GM12878 (cell line): ENCODE data around the gene PPP1R36. TPM values are rescaled to one million over a fixed set of nuclear protein-coding genes. Genes with fewer than 3 reads are reported as not detected.

ENCODE experiments used
- ATAC-seq: fragments of 200-7000 bp; cut with Tn5 transposase; 3 replicates; pipeline ENCODE4 v1.9.1; 2020; ENCODE audit warnings: mild to moderate bottlenecking, moderate library complexity
- BruUV-seq: library from RNA; stranded (reverse); fragments of 400-500 nt; replicated peaks from 2 replicates; lab custom pipeline; 2021; lab: Mats Ljungman, UMichigan
- CTCF ChIA-PET: fragments of 300-600 bp; sonication (Branson Sonifier 250); formaldehyde crosslinking; extraction: SDS; loops from one replicate; lab custom pipeline; 2021; ENCODE audit warnings: inconsistent platforms; lab: Yijun Ruan, JAX
- POLR2A ChIA-PET: fragments of 350-600 bp; formaldehyde crosslinking; extraction: SDS; loops from one replicate; lab custom pipeline; 2021; ENCODE audit warnings: inconsistent platforms; lab: Charles Lee
- RAD21 ChIA-PET: fragments of 300-600 bp; sonication (Branson Sonifier 250); formaldehyde crosslinking; loops from one replicate; lab custom pipeline; 2023; ENCODE audit warnings: antibody characterized with exemption; ENCODE audit not compliant: unreplicated experiment; lab: Charles Lee
- SMC1A ChIA-PET: fragments of 300-600 bp; sonication (Branson Sonifier 250); formaldehyde crosslinking; loops from one replicate; lab custom pipeline; 2023; ENCODE audit not compliant: unreplicated experiment, uncharacterized antibody; lab: Charles Lee
- DNase-seq: peaks from one replicate; pipeline ENCODE4 v3.0.0-alpha.2; 2011; ENCODE audit warnings: low read depth, low spot score
- FAIRE-seq: peaks from 3 replicates; lab custom pipeline; 2011; peaks lifted over from hg19 to GRCh38; lab: Jason Lieb, UNC
- H2AFZ ChIP-seq: 2 replicates; pipeline ENCODE4 v1.6.0; 2011; ENCODE audit warnings: low read depth, low read length, control low read depth; ENCODE audit not compliant: control insufficient read depth
- H3K27ac ChIP-seq: 2 replicates; pipeline ENCODE4 v1.5.1; 2011; ENCODE audit warnings: control low read depth; ENCODE audit not compliant: control insufficient read depth, insufficient read depth
- H3K27me3 ChIP-seq, 2 experiments: replicated peaks in 1 of 2; 2 replicates each; pipeline versions ENCODE4 v1.6.0 to v1.6.1; 2011; ENCODE audit warnings: low read length in 1 of 2; ENCODE audit not compliant: control insufficient read depth in 2 of 2, insufficient read depth in 2 of 2
- H3K36me3 ChIP-seq, 2 experiments: 2 replicates each; pipeline ENCODE4 v1.5.1; 2011; ENCODE audit warnings: low read length in 1 of 2; ENCODE audit not compliant: control insufficient read depth in 2 of 2, insufficient read depth in 2 of 2
- H3K4me1 ChIP-seq: 2 replicates; pipeline ENCODE4 v1.6.1; 2011; ENCODE audit warnings: mild to moderate bottlenecking, low read length, moderate library complexity, mixed read lengths; ENCODE audit not compliant: control insufficient read depth, insufficient read depth
- H3K4me2 ChIP-seq: 2 replicates; pipeline ENCODE4 v1.6.0; 2011; ENCODE audit warnings: control low read depth; ENCODE audit not compliant: control insufficient read depth, insufficient read depth
- H3K4me3 ChIP-seq: fragments of 200-600 bp; sonication (generic); 2 replicates; pipeline ENCODE4 v1.5.1; 2016
- H3K79me2 ChIP-seq: 2 replicates; pipeline ENCODE4 v1.6.0; 2011; ENCODE audit warnings: low read length; ENCODE audit not compliant: control insufficient read depth, insufficient read depth
- H3K9ac ChIP-seq: 2 replicates; pipeline ENCODE4 v1.8.0; 2011; ENCODE audit warnings: low read length, control low read depth, mixed read lengths; ENCODE audit not compliant: control insufficient read depth, insufficient read depth
- H3K9me3 ChIP-seq: replicated peaks from 3 replicates; pipeline ENCODE4 v1.5.1; 2011; ENCODE audit warnings: mild to moderate bottlenecking, low read length; ENCODE audit not compliant: control insufficient read depth, insufficient read depth
- H4K20me1 ChIP-seq: 2 replicates; pipeline ENCODE4 v1.6.0; 2011; ENCODE audit not compliant: control insufficient read depth, insufficient read depth
- CHD4 ChIP-seq: fragments of 200-600 bp; sonication (generic); IDR thresholded peaks from 2 replicates; pipeline ENCODE4 v1.6.1; 2016; ENCODE audit warnings: mild to moderate bottlenecking
- MYC ChIP-seq: IDR thresholded peaks from 2 replicates; pipeline ENCODE4 v1.6.1; 2011; ENCODE audit warnings: mild to moderate bottlenecking, low read length, moderate library complexity, inconsistent platforms; ENCODE audit not compliant: insufficient read depth, insufficient replicate concordance, insufficient read length, severe bottlenecking
- NR2C2 ChIP-seq: IDR thresholded peaks from 2 replicates; pipeline ENCODE4 v1.6.1; 2011; ENCODE audit warnings: borderline replicate concordance, low read depth; ENCODE audit not compliant: control insufficient read depth, insufficient read length
- RAD21 ChIP-seq: IDR thresholded peaks from 2 replicates; pipeline ENCODE4 v1.6.1; 2011; ENCODE audit warnings: mild to moderate bottlenecking, low read depth, low read length, moderate library complexity; ENCODE audit not compliant: insufficient read depth
- SMAD1 ChIP-seq: fragments of 450-650 bp; IDR thresholded peaks from 2 replicates; pipeline ENCODE4 v1.6.1; 2018; ENCODE audit warnings: mild to moderate bottlenecking, low read depth; ENCODE audit not compliant: partially characterized antibody
- SREBF2 ChIP-seq: IDR thresholded peaks from 2 replicates; pipeline ENCODE4 v1.6.1; 2012; ENCODE audit warnings: mild to moderate bottlenecking, low read length
- ZNF384 ChIP-seq: IDR thresholded peaks from 2 replicates; pipeline ENCODE4 v1.6.1; 2012; ENCODE audit warnings: low read depth, mild to moderate bottlenecking, low read length, improper control_type of control experiment, borderline replicate concordance
- WGBS: methylation state at CpG from one replicate; pipeline ENCODE4 v1.1.6; 2016; ENCODE audit warnings: low lambda C conversion rate; ENCODE audit not compliant: insufficient replicate concordance, insufficient coverage; ENCODE audit errors: missing lambda C conversion rate; 5-methylcytosine and 5-hydroxymethylcytosine counted together
- in situ Hi-C: fragments of 300-500 bp; cut with MboI; formaldehyde crosslinking; loops from 9 replicates; pipeline ENCODE4 v1.14.3; 2018; ENCODE audit warnings: mixed read lengths
- intact Hi-C: fragments of 100-400 bp; cut with micrococcal nuclease; formaldehyde crosslinking; loops from one replicate; pipeline ENCODE4 v1.14.2; 2022; ENCODE audit not compliant: unreplicated experiment
- polyA plus RNA-seq, 11 experiments: library from polyadenylated mRNA; depleted of rRNA in 4 of 11; unstranded in 6 of 11; stranded (reverse) in 5 of 11; fragments of >200 nt; fragmentation: Nextera tagmentation in 4 of 11; fragmentation: Illumina TruSeq in 1 of 11; extraction: Ambion mirVana in 4 of 11; extraction: Trizol in 1 of 11; gene quantifications; 1 replicate in 1 of 11; 2 replicates in 10 of 11; pipeline versions ENCODE4 v1.2.1 to v1.2.3, GENCODE V29; 2011 to 2016; ENCODE audit warnings: inconsistent platforms in 2 of 11, missing spikeins in 2 of 11, low read depth in 1 of 11
- total RNA-seq, 4 experiments: library from RNA; depleted of rRNA in 3 of 4; stranded (reverse); fragments of >200 nt in 3 of 4; fragmentation: Illumina TruSeq in 1 of 4; extraction: Trizol in 1 of 4; gene quantifications; 2 replicates each; pipeline versions ENCODE4 v1.2.1 to v1.2.3, GENCODE V29; 2013 to 2021
- TF ChIP-seq, protein P1 (sequence below): fragments of 450-650 bp; formaldehyde crosslinking; IDR thresholded peaks from 2 replicates; pipeline ENCODE4 v1.5.0; 2022; ENCODE audit warnings: mild to moderate bottlenecking, missing genetic modification characterization
- TF ChIP-seq, protein P2 (sequence below): IDR thresholded peaks from 2 replicates; pipeline ENCODE4 v1.6.1; 2011; ENCODE audit warnings: low read depth, low read length, improper control_type of control experiment, borderline replicate concordance
- TF ChIP-seq, protein P3 (sequence below): fragments of 450-650 bp; IDR thresholded peaks from 2 replicates; pipeline ENCODE4 v1.6.1; 2016; ENCODE audit warnings: mild to moderate bottlenecking
- TF ChIP-seq, protein P4 (sequence below): IDR thresholded peaks from 2 replicates; pipeline ENCODE4 v1.6.1; 2011; ENCODE audit warnings: low read depth, mild to moderate bottlenecking, low read length, moderate library complexity, borderline replicate concordance; ENCODE audit errors: extremely low read depth
- TF ChIP-seq, protein P5 (sequence below): fragments of 450-650 bp; IDR thresholded peaks from 2 replicates; pipeline ENCODE4 v1.6.1; 2017; ENCODE audit warnings: mild to moderate bottlenecking, moderate library complexity

The PPP1R36 gene
- total and polyA plus RNA-seq, 10 of the 15 experiments (the other 5 are each of a cell fraction or from before 2014, with no cell fraction given): 0.12 to 0.13 TPM; not detected in 8

DNA sequence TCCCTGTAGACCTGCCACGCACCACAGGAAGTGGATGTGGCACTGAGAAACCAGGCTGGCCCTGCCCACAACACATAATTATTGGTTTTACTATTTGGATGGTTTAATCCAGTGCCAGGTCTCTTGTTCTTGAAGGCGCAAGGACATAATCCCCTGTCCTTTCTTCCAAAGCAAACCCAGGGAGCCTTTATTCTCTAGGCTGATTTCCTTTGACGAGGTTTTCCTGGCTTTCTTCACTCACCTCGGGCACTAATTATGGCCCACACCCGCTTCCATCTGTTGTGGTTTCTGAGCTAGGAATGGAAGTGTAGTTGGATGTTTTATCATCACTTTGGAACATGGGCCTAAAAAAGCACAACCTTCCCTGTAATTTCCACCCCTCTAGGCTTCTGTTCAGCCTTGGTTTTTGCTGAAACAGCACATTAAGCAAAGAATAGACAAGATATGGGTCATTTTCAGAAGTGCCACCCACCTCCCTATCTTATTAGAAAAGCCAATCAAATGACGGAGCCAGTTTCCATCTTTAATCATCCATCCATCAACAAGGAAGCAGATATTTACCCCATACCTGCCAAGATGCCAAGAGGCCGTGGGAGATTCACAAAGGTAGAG lies 73.9 kb downstream of the PPP1R36 start:
- ChIA-PET POLR2A (no interaction called here), SMC1A (interaction anchor here (0.6 to 2.4 kb wide), 3 partner anchors 11 to 89 kb away, joined by 3 to 11 read pairs (median 6); no protein-coding TSS in a partner anchor), RAD21 (no interaction called here), CTCF (interaction anchor here (0.9 to 2.3 kb wide), 2 partner anchors 9 to 13 kb away, joined by 3 to 14 read pairs; no protein-coding TSS in a partner anchor)
- H3K4me3 ChIP-seq: no peak overlapping the region
- no peak overlapping the region for H2AFZ ChIP-seq
- 47% methylated on average over 7 of the region's 7 CpGs for WGBS
- H3K79me2 ChIP-seq: no peaks in the 10 kb centered on the region
- no peak overlapping the region for H3K9ac ChIP-seq
- ATAC-seq (no peak), FAIRE-seq (no peak), DNase-seq (no peak)
- no peaks in the 10 kb centered on the region for H3K9me3 ChIP-seq
- intact Hi-C loops (no loop called here), in situ Hi-C loops (no loop called here)
- no peak overlapping the region for H3K4me2 ChIP-seq
- H3K27ac ChIP-seq: no peak overlapping the region
- BruUV-seq: no TSS peak
- no peaks in the 10 kb centered on the region for H3K4me1 ChIP-seq
- H3K36me3 ChIP-seq: no peaks in the 10 kb centered on the region
- H4K20me1 ChIP-seq: no peaks in the 10 kb centered on the region
- no peaks in the 10 kb centered on the region for H3K27me3 ChIP-seq
- TF ChIP-seq SREBF2 (no peak), SMAD1 (no peak), ZNF384 (no peak), NR2C2 (no peak), CHD4 (no peak), MYC (no peak), RAD21 (no peak)
- TF ChIP-seq, protein P1, sequence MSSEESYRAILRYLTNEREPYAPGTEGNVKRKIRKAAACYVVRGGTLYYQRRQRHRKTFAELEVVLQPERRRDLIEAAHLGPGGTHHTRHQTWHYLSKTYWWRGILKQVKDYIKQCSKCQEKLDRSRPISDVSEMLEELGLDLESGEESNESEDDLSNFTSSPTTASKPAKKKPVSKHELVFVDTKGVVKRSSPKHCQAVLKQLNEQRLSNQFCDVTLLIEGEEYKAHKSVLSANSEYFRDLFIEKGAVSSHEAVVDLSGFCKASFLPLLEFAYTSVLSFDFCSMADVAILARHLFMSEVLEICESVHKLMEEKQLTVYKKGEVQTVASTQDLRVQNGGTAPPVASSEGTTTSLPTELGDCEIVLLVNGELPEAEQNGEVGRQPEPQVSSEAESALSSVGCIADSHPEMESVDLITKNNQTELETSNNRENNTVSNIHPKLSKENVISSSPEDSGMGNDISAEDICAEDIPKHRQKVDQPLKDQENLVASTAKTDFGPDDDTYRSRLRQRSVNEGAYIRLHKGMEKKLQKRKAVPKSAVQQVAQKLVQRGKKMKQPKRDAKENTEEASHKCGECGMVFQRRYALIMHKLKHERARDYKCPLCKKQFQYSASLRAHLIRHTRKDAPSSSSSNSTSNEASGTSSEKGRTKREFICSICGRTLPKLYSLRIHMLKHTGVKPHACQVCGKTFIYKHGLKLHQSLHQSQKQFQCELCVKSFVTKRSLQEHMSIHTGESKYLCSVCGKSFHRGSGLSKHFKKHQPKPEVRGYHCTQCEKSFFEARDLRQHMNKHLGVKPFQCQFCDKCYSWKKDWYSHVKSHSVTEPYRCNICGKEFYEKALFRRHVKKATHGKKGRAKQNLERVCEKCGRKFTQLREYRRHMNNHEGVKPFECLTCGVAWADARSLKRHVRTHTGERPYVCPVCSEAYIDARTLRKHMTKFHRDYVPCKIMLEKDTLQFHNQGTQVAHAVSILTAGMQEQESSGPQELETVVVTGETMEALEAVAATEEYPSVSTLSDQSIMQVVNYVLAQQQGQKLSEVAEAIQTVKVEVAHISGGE: no peak
- TF ChIP-seq, protein P2, sequence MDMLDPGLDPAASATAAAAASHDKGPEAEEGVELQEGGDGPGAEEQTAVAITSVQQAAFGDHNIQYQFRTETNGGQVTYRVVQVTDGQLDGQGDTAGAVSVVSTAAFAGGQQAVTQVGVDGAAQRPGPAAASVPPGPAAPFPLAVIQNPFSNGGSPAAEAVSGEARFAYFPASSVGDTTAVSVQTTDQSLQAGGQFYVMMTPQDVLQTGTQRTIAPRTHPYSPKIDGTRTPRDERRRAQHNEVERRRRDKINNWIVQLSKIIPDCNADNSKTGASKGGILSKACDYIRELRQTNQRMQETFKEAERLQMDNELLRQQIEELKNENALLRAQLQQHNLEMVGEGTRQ: no peak
- TF ChIP-seq, protein P3, sequence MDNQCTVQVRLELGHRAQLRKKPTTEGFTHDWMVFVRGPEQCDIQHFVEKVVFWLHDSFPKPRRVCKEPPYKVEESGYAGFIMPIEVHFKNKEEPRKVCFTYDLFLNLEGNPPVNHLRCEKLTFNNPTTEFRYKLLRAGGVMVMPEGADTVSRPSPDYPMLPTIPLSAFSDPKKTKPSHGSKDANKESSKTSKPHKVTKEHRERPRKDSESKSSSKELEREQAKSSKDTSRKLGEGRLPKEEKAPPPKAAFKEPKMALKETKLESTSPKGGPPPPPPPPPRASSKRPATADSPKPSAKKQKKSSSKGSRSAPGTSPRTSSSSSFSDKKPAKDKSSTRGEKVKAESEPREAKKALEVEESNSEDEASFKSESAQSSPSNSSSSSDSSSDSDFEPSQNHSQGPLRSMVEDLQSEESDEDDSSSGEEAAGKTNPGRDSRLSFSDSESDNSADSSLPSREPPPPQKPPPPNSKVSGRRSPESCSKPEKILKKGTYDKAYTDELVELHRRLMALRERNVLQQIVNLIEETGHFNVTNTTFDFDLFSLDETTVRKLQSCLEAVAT: no peak
- TF ChIP-seq, protein P4, sequence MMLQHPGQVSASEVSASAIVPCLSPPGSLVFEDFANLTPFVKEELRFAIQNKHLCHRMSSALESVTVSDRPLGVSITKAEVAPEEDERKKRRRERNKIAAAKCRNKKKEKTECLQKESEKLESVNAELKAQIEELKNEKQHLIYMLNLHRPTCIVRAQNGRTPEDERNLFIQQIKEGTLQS: no peak
- TF ChIP-seq, protein P5, sequence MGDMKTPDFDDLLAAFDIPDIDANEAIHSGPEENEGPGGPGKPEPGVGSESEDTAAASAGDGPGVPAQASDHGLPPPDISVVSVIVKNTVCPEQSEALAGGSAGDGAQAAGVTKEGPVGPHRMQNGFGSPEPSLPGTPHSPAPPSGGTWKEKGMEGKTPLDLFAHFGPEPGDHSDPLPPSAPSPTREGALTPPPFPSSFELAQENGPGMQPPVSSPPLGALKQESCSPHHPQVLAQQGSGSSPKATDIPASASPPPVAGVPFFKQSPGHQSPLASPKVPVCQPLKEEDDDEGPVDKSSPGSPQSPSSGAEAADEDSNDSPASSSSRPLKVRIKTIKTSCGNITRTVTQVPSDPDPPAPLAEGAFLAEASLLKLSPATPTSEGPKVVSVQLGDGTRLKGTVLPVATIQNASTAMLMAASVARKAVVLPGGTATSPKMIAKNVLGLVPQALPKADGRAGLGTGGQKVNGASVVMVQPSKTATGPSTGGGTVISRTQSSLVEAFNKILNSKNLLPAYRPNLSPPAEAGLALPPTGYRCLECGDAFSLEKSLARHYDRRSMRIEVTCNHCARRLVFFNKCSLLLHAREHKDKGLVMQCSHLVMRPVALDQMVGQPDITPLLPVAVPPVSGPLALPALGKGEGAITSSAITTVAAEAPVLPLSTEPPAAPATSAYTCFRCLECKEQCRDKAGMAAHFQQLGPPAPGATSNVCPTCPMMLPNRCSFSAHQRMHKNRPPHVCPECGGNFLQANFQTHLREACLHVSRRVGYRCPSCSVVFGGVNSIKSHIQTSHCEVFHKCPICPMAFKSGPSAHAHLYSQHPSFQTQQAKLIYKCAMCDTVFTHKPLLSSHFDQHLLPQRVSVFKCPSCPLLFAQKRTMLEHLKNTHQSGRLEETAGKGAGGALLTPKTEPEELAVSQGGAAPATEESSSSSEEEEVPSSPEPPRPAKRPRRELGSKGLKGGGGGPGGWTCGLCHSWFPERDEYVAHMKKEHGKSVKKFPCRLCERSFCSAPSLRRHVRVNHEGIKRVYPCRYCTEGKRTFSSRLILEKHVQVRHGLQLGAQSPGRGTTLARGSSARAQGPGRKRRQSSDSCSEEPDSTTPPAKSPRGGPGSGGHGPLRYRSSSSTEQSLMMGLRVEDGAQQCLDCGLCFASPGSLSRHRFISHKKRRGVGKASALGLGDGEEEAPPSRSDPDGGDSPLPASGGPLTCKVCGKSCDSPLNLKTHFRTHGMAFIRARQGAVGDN: no peak
